ENCODE results near the gene BLMH. TPM values are rescaled to one million over a fixed set of nuclear protein-coding genes. Genes with fewer than 3 reads are reported as not detected.

BLMH gene
- total RNA-seq, 2 donors from 2014 or later, result 21.7 to 25.9 TPM

DNA sequence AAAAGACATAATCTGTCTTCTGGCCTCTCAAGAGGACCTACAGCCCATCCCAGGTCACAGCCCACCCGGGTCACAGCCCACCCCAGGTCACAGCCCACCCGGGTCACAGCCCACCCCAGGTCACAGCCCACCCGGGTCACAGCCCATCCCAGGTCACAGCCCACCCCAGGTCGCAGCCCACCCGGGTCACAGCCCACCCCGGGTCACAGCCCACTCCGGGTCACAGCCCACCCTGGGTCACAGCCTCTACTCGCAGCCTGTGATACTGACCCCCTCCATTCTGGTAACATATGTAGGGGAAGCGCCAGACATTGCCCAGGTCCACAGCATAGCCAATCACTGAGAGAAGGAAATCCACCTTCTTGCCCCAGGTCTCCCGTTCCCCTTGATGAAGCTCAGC lies 70.4 kb downstream of the BLMH start:
- intact Hi-C loops (cut with DNase I), result no loop called here
- WGBS, result 91% methylated on average over 10 of the region's 10 CpGs
- no peak overlapping the region for H3K27ac ChIP-seq
- no peak for TF ChIP-seq POLR2AphosphoS5 (IDR thresholded peaks at IDR 0.05)
- TF ChIP-seq, protein P1, sequence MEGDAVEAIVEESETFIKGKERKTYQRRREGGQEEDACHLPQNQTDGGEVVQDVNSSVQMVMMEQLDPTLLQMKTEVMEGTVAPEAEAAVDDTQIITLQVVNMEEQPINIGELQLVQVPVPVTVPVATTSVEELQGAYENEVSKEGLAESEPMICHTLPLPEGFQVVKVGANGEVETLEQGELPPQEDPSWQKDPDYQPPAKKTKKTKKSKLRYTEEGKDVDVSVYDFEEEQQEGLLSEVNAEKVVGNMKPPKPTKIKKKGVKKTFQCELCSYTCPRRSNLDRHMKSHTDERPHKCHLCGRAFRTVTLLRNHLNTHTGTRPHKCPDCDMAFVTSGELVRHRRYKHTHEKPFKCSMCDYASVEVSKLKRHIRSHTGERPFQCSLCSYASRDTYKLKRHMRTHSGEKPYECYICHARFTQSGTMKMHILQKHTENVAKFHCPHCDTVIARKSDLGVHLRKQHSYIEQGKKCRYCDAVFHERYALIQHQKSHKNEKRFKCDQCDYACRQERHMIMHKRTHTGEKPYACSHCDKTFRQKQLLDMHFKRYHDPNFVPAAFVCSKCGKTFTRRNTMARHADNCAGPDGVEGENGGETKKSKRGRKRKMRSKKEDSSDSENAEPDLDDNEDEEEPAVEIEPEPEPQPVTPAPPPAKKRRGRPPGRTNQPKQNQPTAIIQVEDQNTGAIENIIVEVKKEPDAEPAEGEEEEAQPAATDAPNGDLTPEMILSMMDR (IDR thresholded peaks at IDR 0.05), result no peak
- no peak for TF ChIP-seq POLR2A (IDR thresholded peaks at IDR 0.05)
- no peaks in the 10 kb centered on the region for H3K9me3 ChIP-seq
- H3K4me3 ChIP-seq, result no peak overlapping the region
- DNase-seq (ENCODE audit: low spot score), result no peak
- H3K27me3 ChIP-seq (replicated peaks; ENCODE audit: insufficient read depth), result no peaks in the 10 kb centered on the region
- H3K36me3 ChIP-seq, result no peaks in the 10 kb centered on the region
- no peaks in the 10 kb centered on the region for H3K4me1 ChIP-seq (replicated peaks)

DNA sequence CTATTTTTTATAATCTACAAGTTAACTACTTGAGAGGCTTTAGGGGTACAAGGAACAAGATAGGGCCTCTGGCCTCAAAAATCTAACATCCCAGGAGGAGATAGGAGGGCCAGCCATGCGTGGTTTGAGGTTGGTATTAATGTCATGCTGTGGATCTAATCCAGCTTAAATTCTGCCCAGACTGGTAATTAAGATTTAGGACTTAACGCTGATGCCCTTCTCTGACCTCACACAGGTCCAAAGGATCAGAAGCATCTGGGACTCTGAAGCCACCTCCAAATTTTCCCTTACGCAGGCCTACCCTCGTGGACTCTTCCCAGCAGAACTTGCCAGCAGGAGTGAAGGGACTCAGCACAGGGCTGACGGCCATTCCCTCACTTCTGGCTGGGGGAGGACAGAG lies 71.3 kb downstream of the BLMH start:
- Histone ChIP-seq H3K9me3 (no peaks in the 10 kb centered on the region), H3K27me3 (replicated peaks; ENCODE audit: insufficient read depth) (no peaks in the 10 kb centered on the region), H3K4me1 (replicated peaks) (no peaks in the 10 kb centered on the region), H3K27ac (no peak overlapping the region), H3K36me3 (no peaks in the 10 kb centered on the region), H3K4me3 (no peak overlapping the region)
- intact Hi-C loops (cut with DNase I), result no loop called here
- TF ChIP-seq, protein P1 (IDR thresholded peaks at IDR 0.05), result no peak
- TF ChIP-seq POLR2A (IDR thresholded peaks at IDR 0.05) (no peak), POLR2AphosphoS5 (IDR thresholded peaks at IDR 0.05) (no peak)
- WGBS, result 89% methylated on average over 5 of the region's 5 CpGs
- DNase-seq (ENCODE audit: low spot score), result no peak

DNA sequence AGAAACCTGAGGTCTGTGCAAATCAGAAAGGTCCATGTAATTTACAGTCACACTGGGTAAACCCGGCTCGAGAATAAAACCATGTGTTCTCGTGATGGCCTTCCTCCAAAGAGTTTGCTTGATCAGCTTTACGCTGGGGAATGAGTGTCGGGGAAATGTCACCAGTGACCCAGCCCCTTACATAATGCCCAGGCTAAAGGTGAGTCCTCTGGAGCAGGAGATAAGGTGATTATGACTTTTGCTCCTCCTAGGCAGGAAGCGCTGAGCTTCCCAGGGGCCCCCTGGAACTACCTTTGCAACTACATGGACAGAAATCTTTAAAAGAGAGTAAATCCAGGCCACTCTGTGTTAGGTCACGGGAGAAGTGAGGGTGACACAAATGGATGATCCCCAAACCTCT lies 71.9 kb downstream of the BLMH start:
- Histone ChIP-seq H3K4me1 (replicated peaks) (no peaks in the 10 kb centered on the region), H3K36me3 (no peaks in the 10 kb centered on the region), H3K27me3 (replicated peaks; ENCODE audit: insufficient read depth) (no peaks in the 10 kb centered on the region), H3K4me3 (no peak overlapping the region), H3K9me3 (no peaks in the 10 kb centered on the region), H3K27ac (no peak overlapping the region)
- DNase-seq (ENCODE audit: low spot score), result no peak
- TF ChIP-seq, protein P1 (IDR thresholded peaks at IDR 0.05), result no peak
- TF ChIP-seq POLR2A (IDR thresholded peaks at IDR 0.05) (no peak), POLR2AphosphoS5 (IDR thresholded peaks at IDR 0.05) (no peak)
- 69% methylated on average over 7 of the region's 7 CpGs for WGBS
- intact Hi-C loops (cut with DNase I), result no loop called here

DNA sequence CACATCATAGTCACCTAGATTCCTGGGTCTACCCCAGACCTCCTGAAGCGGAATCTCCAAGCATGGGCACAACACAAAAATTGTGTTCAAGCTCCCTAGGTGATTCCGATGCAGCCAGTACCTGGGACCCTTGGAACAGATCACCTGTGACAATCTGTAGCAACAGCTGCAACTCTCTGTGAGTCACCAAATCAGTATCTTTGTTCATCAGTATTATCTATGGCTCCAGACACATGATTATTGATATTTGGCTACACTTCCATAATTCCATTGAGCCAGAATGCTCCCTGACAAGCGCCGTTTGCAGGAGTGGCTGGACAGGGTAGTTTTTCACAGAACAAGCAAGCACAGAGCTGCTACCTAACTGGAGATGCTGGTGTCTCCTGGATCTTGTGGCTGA lies 72.4 kb downstream of the BLMH start:
- DNase-seq (ENCODE audit: low spot score), result no peak
- Histone ChIP-seq H3K9me3 (no peaks in the 10 kb centered on the region), H3K4me3 (no peak overlapping the region), H3K27ac (no peak overlapping the region), H3K4me1 (replicated peaks) (no peaks in the 10 kb centered on the region), H3K27me3 (replicated peaks; ENCODE audit: insufficient read depth) (no peaks in the 10 kb centered on the region), H3K36me3 (no peaks in the 10 kb centered on the region)
- 86% methylated on average over 4 of the region's 4 CpGs for WGBS
- intact Hi-C loops (cut with DNase I), result no loop called here
- TF ChIP-seq, protein P1 (IDR thresholded peaks at IDR 0.05), result no peak
- no peak for TF ChIP-seq POLR2AphosphoS5 (IDR thresholded peaks at IDR 0.05)
- no peak for TF ChIP-seq POLR2A (IDR thresholded peaks at IDR 0.05)

DNA sequence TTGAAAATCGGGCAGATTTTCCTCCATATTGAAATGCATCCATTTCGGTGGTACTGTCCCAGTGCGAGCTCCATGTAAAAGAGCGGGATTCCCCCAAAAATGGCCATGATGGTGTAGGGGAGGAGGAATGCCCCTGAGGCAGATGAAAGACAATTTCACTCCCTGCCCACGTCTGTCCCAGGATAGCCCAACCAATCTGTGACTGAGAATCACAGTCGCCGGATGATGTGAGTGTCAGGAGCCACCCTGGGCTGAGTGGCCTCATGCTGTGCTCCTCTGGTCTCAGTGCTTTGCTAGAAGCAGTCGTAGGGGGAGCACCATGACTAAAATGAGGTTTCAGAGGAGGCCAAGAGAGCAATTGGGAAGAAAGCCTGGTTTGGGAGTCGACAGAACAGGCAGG lies 72.9 kb downstream of the BLMH start:
- WGBS, result 87% methylated on average over 9 of the region's 9 CpGs
- intact Hi-C loops (cut with DNase I), result no loop called here
- Histone ChIP-seq H3K9me3 (no peaks in the 10 kb centered on the region), H3K4me3 (no peak overlapping the region), H3K27me3 (replicated peaks; ENCODE audit: insufficient read depth) (no peaks in the 10 kb centered on the region), H3K27ac (no peak overlapping the region), H3K4me1 (replicated peaks) (no peaks in the 10 kb centered on the region), H3K36me3 (no peaks in the 10 kb centered on the region)
- TF ChIP-seq, protein P1 (IDR thresholded peaks at IDR 0.05), result no peak
- TF ChIP-seq POLR2A (IDR thresholded peaks at IDR 0.05) (no peak), POLR2AphosphoS5 (IDR thresholded peaks at IDR 0.05) (no peak)
- no peak for DNase-seq (ENCODE audit: low spot score)
